HL-60 (cell line): ENCODE measurements around the gene DHX15.

Experiments used
- POLR2AphosphoS5 ChIP-seq: IDR thresholded peaks from 2 replicates; pipeline ENCODE4 v1.6.1; 2012; ENCODE audit warnings: low read depth
- REST ChIP-seq: IDR thresholded peaks from 2 replicates; pipeline ENCODE4 v1.6.1; 2012; ENCODE audit warnings: low read depth; ENCODE audit not compliant: insufficient replicate concordance
- TF ChIP-seq, protein P1 (sequence below): IDR thresholded peaks from one replicate; pipeline ENCODE4 v1.5.1; 2011; ENCODE audit warnings: low read length, control low read depth, inconsistent platforms; ENCODE audit not compliant: insufficient read depth

GRCh38 chr4:24560868-24561368 is 23.4 kb downstream of the DHX15 start:
- TF ChIP-seq, protein P1, sequence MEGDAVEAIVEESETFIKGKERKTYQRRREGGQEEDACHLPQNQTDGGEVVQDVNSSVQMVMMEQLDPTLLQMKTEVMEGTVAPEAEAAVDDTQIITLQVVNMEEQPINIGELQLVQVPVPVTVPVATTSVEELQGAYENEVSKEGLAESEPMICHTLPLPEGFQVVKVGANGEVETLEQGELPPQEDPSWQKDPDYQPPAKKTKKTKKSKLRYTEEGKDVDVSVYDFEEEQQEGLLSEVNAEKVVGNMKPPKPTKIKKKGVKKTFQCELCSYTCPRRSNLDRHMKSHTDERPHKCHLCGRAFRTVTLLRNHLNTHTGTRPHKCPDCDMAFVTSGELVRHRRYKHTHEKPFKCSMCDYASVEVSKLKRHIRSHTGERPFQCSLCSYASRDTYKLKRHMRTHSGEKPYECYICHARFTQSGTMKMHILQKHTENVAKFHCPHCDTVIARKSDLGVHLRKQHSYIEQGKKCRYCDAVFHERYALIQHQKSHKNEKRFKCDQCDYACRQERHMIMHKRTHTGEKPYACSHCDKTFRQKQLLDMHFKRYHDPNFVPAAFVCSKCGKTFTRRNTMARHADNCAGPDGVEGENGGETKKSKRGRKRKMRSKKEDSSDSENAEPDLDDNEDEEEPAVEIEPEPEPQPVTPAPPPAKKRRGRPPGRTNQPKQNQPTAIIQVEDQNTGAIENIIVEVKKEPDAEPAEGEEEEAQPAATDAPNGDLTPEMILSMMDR = no peak
- TF ChIP-seq REST (no peak), POLR2AphosphoS5 (no peak)
